Measurements from ENCODE around the gene BPIFB6. TPM values are rescaled to one million over a fixed set of nuclear protein-coding genes. Genes with fewer than 3 reads are reported as not detected.

Gene BPIFB6
- total and polyA plus RNA-seq, 2 of the 4 experiments (the other 2 are of a cell fraction), result not detected

GRCh38 chr20:33022289-33022688 is 9.2 kb upstream of the BPIFB6 start:
- Histone ChIP-seq H3K4ac (ENCODE audit: low read depth, low read length) (no peak overlapping the region), H3K4me1 (ENCODE audit: control insufficient read depth, insufficient read depth, low read length) (no peaks in the 10 kb centered on the region), H2BK20ac (ENCODE audit: low read depth, low read length) (no peak overlapping the region), H3K79me1 (ENCODE audit: low read depth in 1 of 2, low read length in 2 of 2) (no peaks in the 10 kb centered on the region), H3K27me3 (ENCODE audit: control insufficient read depth, insufficient read depth, low read length) (peaks cover 1% of the 10 kb centered on the region; the same call in 1 of the 2 replicates), H3K9ac (ENCODE audit: low read depth, low read length) (no peak overlapping the region), H3K18ac (ENCODE audit: low read depth, low read length) (no peak overlapping the region), H4K91ac (ENCODE audit: insufficient read depth, low read depth, low read length) (no peak overlapping the region), H4K5ac (ENCODE audit: low read depth, low read length) (no peak overlapping the region), H3K14ac (replicated peaks; ENCODE audit: low read depth, low read length) (no peak overlapping the region), H4K20me1 (ENCODE audit: insufficient read depth, low read length) (no peaks in the 10 kb centered on the region), H2BK5ac (ENCODE audit: low read depth, low read length, poor library complexity, severe bottlenecking) (no peak overlapping the region), H3K36me3 (ENCODE audit: control insufficient read depth, insufficient read depth, low read length) (no peaks in the 10 kb centered on the region), H2AK9ac (replicated peaks; ENCODE audit: low read depth, low read length, poor library complexity) (no peak overlapping the region), H2BK120ac (ENCODE audit: low read depth, low read length) (no peak overlapping the region), H3K56ac (ENCODE audit: extremely low read depth, insufficient read depth, low read length) (no peak overlapping the region), H2AK5ac (ENCODE audit: low read depth, low read length) (no peak overlapping the region), H3K9me3 (ENCODE audit: control insufficient read depth, insufficient read depth, low read length) (no peaks in the 10 kb centered on the region), H3K4me2 (ENCODE audit: low read depth, low read length) (no peak overlapping the region), H3K23ac (ENCODE audit: low read depth, low read length) (no peak overlapping the region), H3K27ac (ENCODE audit: insufficient read depth, low read length) (no peak overlapping the region), H4K8ac (ENCODE audit: low read depth in 2 of 2, low read length in 2 of 2) (no peak overlapping the region), H2AFZ (replicated peaks; ENCODE audit: low read length, poor library complexity) (no peak overlapping the region), H3K9me1 (ENCODE audit: insufficient read depth, low read length) (no peaks in the 10 kb centered on the region), H3K4me3 (ENCODE audit: insufficient read depth, low read depth, low read length) (no peak overlapping the region), H2BK15ac (ENCODE audit: low read depth, low read length) (no peak overlapping the region)
- WGBS, 2 experiments (ENCODE audit: extremely low coverage in 2 of 2, insufficient read length in 1 of 2), result no CpG with 5 or more reads among the region's 4 CpGs
- DNase-seq (no peak), ATAC-seq (ENCODE audit: low read depth) (no peak)
- ChIA-PET CTCF (no interaction called here), POLR2A (ENCODE audit: unreplicated experiment) (no interaction called here)
- no TSS peak for BruUV-seq (replicated peaks)
- intact Hi-C loops (cut with micrococcal nuclease), result no loop called here
- in situ Hi-C loops (cut with MboI; ENCODE audit: low sequenced_read_pairs), result no loop called here
- dilution Hi-C loops (cut with HindIII; ENCODE audit: low sequenced_read_pairs, unreplicated experiment), result no loop called here
- TF ChIP-seq, protein P1, sequence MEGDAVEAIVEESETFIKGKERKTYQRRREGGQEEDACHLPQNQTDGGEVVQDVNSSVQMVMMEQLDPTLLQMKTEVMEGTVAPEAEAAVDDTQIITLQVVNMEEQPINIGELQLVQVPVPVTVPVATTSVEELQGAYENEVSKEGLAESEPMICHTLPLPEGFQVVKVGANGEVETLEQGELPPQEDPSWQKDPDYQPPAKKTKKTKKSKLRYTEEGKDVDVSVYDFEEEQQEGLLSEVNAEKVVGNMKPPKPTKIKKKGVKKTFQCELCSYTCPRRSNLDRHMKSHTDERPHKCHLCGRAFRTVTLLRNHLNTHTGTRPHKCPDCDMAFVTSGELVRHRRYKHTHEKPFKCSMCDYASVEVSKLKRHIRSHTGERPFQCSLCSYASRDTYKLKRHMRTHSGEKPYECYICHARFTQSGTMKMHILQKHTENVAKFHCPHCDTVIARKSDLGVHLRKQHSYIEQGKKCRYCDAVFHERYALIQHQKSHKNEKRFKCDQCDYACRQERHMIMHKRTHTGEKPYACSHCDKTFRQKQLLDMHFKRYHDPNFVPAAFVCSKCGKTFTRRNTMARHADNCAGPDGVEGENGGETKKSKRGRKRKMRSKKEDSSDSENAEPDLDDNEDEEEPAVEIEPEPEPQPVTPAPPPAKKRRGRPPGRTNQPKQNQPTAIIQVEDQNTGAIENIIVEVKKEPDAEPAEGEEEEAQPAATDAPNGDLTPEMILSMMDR (conservative IDR thresholded peaks at IDR 0.05; ENCODE audit: low read depth, low read length), result no peak
- TF ChIP-seq USF2 (IDR thresholded peaks at IDR 0.05; ENCODE audit: low read depth, low read length) (no peak), MXI1 (IDR thresholded peaks at IDR 0.05; ENCODE audit: borderline replicate concordance, low read depth, low read length) (no peak), SMC3 (IDR thresholded peaks at IDR 0.05; ENCODE audit: low read depth, low read length) (no peak), RFX5 (IDR thresholded peaks at IDR 0.05; ENCODE audit: low read depth, low read length) (no peak)

All from IMR-90 (cell line).